IPS-11a (cell line): ENCODE measurements around the gene KDELR3.

Experiments
- H3K4me3 ChIP-seq: one replicate; pipeline ENCODE4 v1.5.1; 2013; ENCODE audit warnings: low read depth, low read length, control low read depth

KDELR3 gene

DNA sequence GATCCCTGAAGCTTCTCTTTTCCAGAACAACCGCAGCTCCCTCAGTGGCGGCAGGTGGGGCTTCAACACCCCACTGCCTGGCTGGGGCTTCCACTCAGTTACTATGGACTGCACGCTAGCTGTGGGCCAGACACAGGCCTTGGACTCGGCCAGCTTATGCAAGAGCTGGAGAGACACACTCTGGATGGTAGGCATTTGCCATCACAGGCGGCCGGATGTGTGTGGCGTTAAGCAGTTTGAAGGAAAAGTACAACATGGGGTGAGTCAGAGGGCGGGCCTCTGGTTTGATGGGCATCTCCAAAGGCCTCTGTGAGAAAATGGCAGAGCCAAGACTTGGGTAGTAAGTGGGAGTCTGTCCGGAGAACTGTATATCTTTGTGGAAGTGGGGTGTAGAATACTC lies 30.5 kb upstream of the KDELR3 start:
- no peak overlapping the region for H3K4me3 ChIP-seq

DNA sequence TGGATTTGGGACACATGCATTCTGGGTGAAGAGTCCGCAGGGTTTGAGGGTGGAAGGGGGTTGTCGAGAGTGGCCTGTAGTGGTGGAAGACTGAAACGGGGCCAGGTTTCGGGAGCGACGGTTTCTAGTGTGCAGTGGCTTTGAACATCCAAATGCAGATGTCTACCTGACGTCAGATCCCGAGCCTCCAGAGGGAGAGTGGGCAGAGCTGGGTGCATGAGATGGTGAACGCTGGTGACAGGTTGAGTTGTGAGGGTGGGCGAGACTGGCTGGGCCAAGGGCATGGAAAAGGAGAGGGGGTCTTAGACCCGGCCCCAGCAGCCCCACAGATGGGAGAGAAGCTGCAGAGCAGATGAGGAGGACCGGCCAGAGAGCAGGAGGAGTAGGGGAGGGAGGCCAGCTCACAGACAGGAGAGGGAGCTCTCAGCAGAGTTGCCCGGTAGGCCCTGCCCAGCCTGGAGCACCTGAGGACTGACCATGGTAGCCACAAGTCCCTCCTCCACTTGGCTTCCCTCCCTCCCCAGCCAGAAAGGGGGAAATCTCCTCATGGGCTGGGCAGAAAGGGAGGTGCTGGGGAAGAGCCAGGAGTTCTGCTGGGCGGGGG lies 27.0 kb upstream of the KDELR3 start:
- no peak overlapping the region for H3K4me3 ChIP-seq

GRCh38 chr22:38441620-38442287 lies 26.1 kb upstream of the KDELR3 start:
- no peak overlapping the region for H3K4me3 ChIP-seq

- H3K4me3 ChIP-seq: no peak overlapping the region
Measured at GRCh38 chr22:38442967-38443627, 24.8 kb upstream of the KDELR3 start.

- H3K4me3 ChIP-seq: no peak overlapping the region
Measured at GRCh38 chr22:38443628-38444521, 24.0 kb upstream of the KDELR3 start.

DNA sequence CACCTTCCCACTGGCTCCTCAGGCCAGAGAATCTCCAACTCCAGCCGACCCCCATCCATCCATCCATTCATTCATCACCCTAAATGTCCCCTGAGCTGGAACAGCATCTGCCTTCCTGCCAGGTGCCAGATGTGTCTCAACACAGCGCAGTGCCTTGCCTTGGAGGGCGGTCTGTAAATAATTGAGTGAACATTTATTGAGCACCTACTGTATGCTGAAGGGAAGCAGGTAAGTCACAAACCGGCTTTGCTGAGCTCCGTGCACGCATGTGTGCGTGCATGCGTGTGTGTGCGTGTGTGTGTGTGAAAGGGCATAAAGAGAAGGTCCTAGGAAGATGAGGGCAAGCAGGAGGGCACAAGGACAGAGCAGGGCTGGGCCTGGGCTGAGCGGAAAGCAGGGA lies 23.1 kb upstream of the KDELR3 start:
- no peak overlapping the region for H3K4me3 ChIP-seq

DNA sequence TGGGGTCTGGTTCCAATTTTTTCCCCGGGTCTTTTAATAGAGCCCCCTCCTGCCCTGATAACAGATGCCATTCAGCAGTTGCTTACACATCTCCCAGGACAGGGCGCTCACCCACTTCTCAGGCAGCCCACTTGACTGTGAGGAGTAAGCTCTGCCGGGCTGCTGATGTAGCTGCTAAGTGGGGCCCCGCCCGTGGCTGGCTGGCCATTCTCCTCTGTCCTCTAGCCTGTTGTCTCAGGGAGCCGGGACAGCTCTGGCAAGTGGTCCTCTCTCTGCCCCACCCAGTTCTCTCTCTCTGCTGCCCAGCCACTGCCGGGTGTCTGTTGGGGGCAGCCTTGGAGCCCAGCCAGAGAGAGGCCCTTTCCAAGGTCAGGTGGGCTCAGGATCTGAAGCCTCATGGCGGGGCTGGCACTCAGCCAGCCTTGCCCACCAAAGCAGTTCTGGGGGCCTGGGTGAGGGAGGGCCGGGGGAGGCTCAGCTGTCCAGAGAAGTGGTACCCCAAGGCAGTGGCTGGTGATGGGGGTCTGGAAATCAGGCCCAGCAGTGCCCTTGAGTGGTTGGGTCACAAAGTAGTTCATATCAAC lies 21.8 kb upstream of the KDELR3 start:
- H3K4me3 ChIP-seq: no peak overlapping the region

GRCh38 chr22:38448945-38449745 lies 18.8 kb upstream of the KDELR3 start:
- no peak overlapping the region for H3K4me3 ChIP-seq

DNA sequence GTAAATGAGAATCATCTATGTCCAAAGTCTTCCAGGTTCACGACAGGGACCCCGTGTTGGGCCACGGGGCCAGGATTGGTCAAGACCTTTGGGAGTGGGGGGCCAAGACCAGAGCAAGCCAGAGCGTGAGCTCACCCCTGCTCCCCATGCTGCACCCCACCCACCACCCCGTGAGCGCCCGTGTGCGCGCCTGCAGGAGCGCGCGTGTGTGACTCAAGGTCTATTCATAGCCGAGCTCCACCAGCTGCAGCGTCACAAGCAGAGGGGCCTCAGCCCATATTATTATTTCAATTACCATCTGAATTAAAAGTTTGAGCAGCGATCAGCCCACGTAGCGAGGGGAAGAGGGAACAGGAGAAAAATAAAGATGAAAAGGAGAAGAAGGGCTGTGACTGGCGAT lies 18.1 kb upstream of the KDELR3 start:
- no peak overlapping the region for H3K4me3 ChIP-seq

- no peak overlapping the region for H3K4me3 ChIP-seq
Measured at GRCh38 chr22:38450234-38450797, 17.6 kb upstream of the KDELR3 start.

- H3K4me3 ChIP-seq: no peak overlapping the region
Measured at GRCh38 chr22:38451404-38451803, 16.5 kb upstream of the KDELR3 start.

DNA sequence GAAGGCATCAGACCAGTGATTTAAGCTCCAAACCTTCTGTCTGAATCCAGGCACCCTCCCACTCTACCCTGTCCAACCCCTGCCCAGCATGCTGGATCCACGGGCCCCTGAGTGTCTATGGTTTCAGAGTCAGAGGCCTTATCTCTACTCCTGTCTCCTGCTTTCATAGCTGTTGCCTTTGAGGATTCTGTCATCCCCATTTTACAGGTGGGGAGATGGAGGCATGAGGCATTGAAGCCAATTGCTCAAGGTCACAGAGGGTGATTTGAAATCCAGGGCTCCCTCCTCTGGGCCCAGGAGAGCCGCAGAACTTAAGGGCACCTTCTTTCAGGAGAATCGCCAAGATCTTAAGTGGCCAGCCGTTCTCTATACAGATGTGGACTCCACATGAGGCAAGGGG lies 16.0 kb upstream of the KDELR3 start:
- H3K4me3 ChIP-seq: no peak overlapping the region

- no peak overlapping the region for H3K4me3 ChIP-seq
Measured at GRCh38 chr22:38452373-38453065, 15.4 kb upstream of the KDELR3 start.

GRCh38 chr22:38453066-38453672 lies 14.7 kb upstream of the KDELR3 start:
- H3K4me3 ChIP-seq: no peak overlapping the region

DNA sequence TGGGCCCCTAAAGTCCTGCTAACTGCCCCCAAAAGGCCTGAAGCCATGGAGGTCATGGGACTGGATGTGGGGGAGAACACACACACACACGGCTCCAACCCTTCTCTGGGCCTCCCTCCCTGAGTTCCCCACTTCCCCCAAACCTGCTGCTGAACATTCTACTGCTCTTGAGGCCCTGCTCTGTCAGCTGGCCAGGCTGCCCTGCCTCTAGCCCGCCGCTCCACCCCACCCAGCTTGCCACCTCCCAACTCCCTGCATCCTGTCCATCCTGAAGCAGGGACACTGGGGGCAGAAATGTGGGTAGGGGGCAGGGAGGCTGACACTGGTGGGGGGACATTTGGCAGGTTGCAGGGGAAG lies 13.9 kb upstream of the KDELR3 start:
- H3K4me3 ChIP-seq: no peak overlapping the region

GRCh38 chr22:38454353-38455075 lies 13.4 kb upstream of the KDELR3 start:
- H3K4me3 ChIP-seq: peak overlapping the region; percentile 33

DNA sequence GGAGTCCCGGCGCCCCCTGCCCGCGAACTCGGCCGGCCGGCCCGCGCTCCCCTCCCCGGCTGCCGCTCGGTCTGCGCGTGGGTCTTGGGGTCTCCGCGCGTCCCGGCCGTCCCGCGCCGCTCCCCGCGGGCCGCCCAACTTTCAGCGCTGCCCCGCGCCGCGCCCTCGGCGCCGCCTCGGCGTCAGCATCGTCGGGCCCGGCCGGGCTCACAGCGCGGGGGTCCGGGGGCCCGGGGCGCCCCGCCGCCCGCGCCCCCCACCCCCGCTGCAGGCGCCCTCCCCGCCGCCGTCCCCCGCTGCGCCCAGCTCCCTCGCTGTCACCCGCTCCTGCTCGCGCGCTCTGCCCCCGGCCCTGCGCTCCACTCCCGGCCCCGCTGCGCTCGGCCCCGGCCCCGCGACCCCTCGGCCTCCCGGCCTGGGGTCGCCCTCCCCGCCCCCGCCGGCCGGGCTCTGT lies 12.8 kb upstream of the KDELR3 start, which contains the start of gene KCNJ4:
Gene KCNJ4 (minus strand): TSS at position 124 of the 454 bp plus-strand sequence. CDS start 27,067 bp downstream, outside the sequence.
- H3K4me3 ChIP-seq: peak within 1 kb of the TSS; percentile 33
